ENCODE results near the gene MGAT5B. TPM values are rescaled to one million over a fixed set of nuclear protein-coding genes. Genes with fewer than 3 reads are reported as not detected.

MGAT5B gene
- total and polyA plus RNA-seq, 10 of the 15 experiments (the other 5 are each of a cell fraction or from before 2014, with no cell fraction given), result 0.13 TPM; not detected in 9

- TF ChIP-seq MEF2B (IDR thresholded peaks at IDR 0.05; ENCODE audit: partially characterized antibody, poor library complexity, severe bottlenecking) (no peak), IRF4 (IDR thresholded peaks at IDR 0.05; ENCODE audit: low read depth, low read length) (no peak), ZBTB11 (CRISPR knock-in tag; IDR thresholded peaks at IDR 0.05) (no peak)
Observed at GRCh38 chr17:76966486-76967181, 98.4 kb downstream of the MGAT5B start (continued).

DNA sequence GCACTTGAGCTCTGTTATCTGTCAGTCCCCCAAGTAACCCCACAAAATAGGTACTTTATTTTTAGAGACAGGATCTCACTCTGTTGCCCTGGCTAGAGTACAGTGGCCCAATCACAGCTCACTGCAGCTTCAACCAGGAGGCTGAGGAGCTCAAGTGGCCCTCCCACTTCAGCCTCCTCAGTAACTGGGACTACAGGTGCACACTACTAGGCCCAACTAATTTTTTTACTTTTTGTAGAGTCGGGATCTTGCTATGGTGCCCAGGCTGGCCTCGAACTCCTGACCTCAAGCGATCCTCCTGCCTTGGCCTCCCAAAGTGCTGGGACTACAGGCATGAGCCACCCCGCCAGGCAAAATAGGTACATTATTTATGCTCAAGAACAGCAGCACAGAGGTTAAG, 99.6 kb downstream of the MGAT5B start:
- H3K4me1 ChIP-seq (ENCODE audit: control insufficient read depth, insufficient read depth, low read length), result peaks cover 3% of the 10 kb centered on the region
- no peak overlapping the region for H3K9ac ChIP-seq (ENCODE audit: control insufficient read depth, insufficient read depth, low read length)
- H3K4me3 ChIP-seq, result no peak overlapping the region
- ChIA-PET SMC1A (ENCODE audit: uncharacterized antibody, unreplicated experiment) (interaction anchor here (0.6 kb wide), 1 partner anchor 121 kb away, joined by 3 read pairs; no protein-coding TSS in a partner anchor), CTCF (no interaction called here), POLR2A (no interaction called here), RAD21 (ENCODE audit: unreplicated experiment) (no interaction called here)
- H3K27ac ChIP-seq (ENCODE audit: control insufficient read depth, insufficient read depth), result no peak overlapping the region
- no peak overlapping the region for H3K4me2 ChIP-seq (ENCODE audit: control insufficient read depth, insufficient read depth)
- H4K20me1 ChIP-seq (ENCODE audit: control insufficient read depth, insufficient read depth), result no peaks in the 10 kb centered on the region
- no peak overlapping the region for H2AFZ ChIP-seq (ENCODE audit: control insufficient read depth, low read depth, low read length)
- no peaks in the 10 kb centered on the region for H3K36me3 ChIP-seq (ENCODE audit: control insufficient read depth in 2 of 2, insufficient read depth in 2 of 2, low read length in 1 of 2)
- WGBS (ENCODE audit: insufficient coverage, insufficient replicate concordance, low lambda C conversion rate, missing lambda C conversion rate), result 40% methylated on average over 4 of the region's 4 CpGs
- peaks cover 2 to 13% of the 10 kb centered on the region in 2 experiments for H3K27me3 ChIP-seq (replicated peaks in 1 of 2; ENCODE audit: control insufficient read depth in 2 of 2, insufficient read depth in 2 of 2, low read length in 1 of 2)
- in situ Hi-C loops (cut with MboI), result no loop called here
- no TSS peak for BruUV-seq (replicated peaks)
- H3K79me2 ChIP-seq (ENCODE audit: control insufficient read depth, insufficient read depth, low read length), result no peaks in the 10 kb centered on the region
- DNase-seq (ENCODE audit: low read depth, low spot score), result no peak
- no peaks in the 10 kb centered on the region for H3K9me3 ChIP-seq (replicated peaks; ENCODE audit: control insufficient read depth, insufficient read depth, low read length)
- intact Hi-C loops (cut with micrococcal nuclease; ENCODE audit: unreplicated experiment), result no loop called here
- FAIRE-seq, result no peak
- no peak for ATAC-seq
- TF ChIP-seq RAD21 (IDR thresholded peaks at IDR 0.05; ENCODE audit: insufficient read depth, low read depth, low read length) (no peak), FOXM1 (IDR thresholded peaks at IDR 0.05; ENCODE audit: low read depth, low read length) (no peak), ZBTB4 (CRISPR knock-in tag; IDR thresholded peaks at IDR 0.05) (no peak), RBBP5 (conservative IDR thresholded peaks at IDR 0.05) (no peak), ZNF384 (IDR thresholded peaks at IDR 0.05; ENCODE audit: borderline replicate concordance, low read depth, low read length) (no peak), SIN3A (IDR thresholded peaks at IDR 0.05; ENCODE audit: low read depth, low read length) (no peak), CREM (IDR thresholded peaks at IDR 0.05; ENCODE audit: low read depth) (no peak), JUND (IDR thresholded peaks at IDR 0.05; ENCODE audit: low read depth, low read length) (no peak), SRF (IDR thresholded peaks at IDR 0.05; ENCODE audit: low read depth in 2 of 2, low read length in 2 of 2) (no peak), BCL3 (IDR thresholded peaks at IDR 0.05; ENCODE audit: borderline replicate concordance, insufficient read depth, low read depth, low read length, poor library complexity, severe bottlenecking) (no peak), TCF7 (IDR thresholded peaks at IDR 0.05; ENCODE audit: borderline replicate concordance) (no peak), SREBF2 (IDR thresholded peaks at IDR 0.05; ENCODE audit: low read length) (no peak)
